Neural cell (in vitro differentiated cells): ENCODE results near the gene BCL2L11.

ENCODE experiments used
- EP300 ChIP-seq: fragments of 450-650 bp; conservative IDR thresholded peaks from 2 replicates; pipeline ENCODE4 v1.6.1; 2014; ENCODE audit warnings: antibody characterized with exemption, mild to moderate bottlenecking, moderate library complexity; ENCODE audit not compliant: poor library complexity, severe bottlenecking
- EZH2 ChIP-seq: fragments of 200-600, 300-800 bp; shearing (Covaris generic), sonication (generic); IDR thresholded peaks from 2 replicates; pipeline ENCODE4 v1.6.1; 2014; ENCODE audit warnings: antibody characterized with exemption, low read length, borderline replicate concordance, mild to moderate bottlenecking; ENCODE audit not compliant: insufficient read depth, poor library complexity, severe bottlenecking
- MXI1 ChIP-seq: fragments of 450-650 bp; conservative IDR thresholded peaks from 2 replicates; pipeline ENCODE4 v1.6.1; 2014; ENCODE audit warnings: antibody characterized with exemption, mild to moderate bottlenecking; ENCODE audit not compliant: poor library complexity, severe bottlenecking
- POLR2AphosphoS5 ChIP-seq: IDR thresholded peaks from 2 replicates; pipeline ENCODE4 v1.6.1; 2012
- RAD21 ChIP-seq: fragments of 450-650 bp; conservative IDR thresholded peaks from 2 replicates; pipeline ENCODE4 v1.6.1; 2014; ENCODE audit warnings: antibody characterized with exemption, mild to moderate bottlenecking, moderate library complexity
- REST ChIP-seq: IDR thresholded peaks from 2 replicates; pipeline ENCODE4 v1.6.1; 2012; ENCODE audit warnings: borderline replicate concordance
- SMC3 ChIP-seq: fragments of 450-650 bp; conservative IDR thresholded peaks from 2 replicates; pipeline ENCODE4 v1.6.1; 2014; ENCODE audit warnings: antibody characterized with exemption, mild to moderate bottlenecking, moderate library complexity; ENCODE audit not compliant: poor library complexity
- TF ChIP-seq, protein P1 (sequence below): fragments of 450-650 bp; IDR thresholded peaks from 2 replicates; pipeline ENCODE4 v1.5.1; 2014; ENCODE audit warnings: antibody characterized with exemption, mild to moderate bottlenecking, moderate library complexity; ENCODE audit not compliant: poor library complexity, severe bottlenecking

DNA sequence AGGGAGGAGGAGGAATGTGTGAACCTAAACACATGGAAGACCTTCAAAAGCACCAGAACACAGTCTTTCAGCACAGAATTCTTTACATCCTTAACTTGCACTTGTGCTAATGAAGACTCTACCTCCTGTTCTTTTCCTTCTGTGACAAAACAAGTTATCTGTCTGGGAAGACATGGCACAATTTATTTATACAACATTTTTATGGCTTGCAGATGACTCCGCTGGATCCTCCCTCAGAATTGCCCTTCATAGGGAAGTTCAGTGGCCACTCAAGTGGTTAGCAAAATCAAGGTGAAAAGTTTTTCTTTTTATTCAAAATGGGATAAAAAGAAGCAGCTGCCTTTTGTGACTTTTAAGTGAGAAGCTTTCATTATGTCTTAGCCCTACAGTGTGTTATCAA is 21.4 kb downstream of the BCL2L11 start:
- TF ChIP-seq POLR2AphosphoS5, result no peak
- TF ChIP-seq, protein P1, sequence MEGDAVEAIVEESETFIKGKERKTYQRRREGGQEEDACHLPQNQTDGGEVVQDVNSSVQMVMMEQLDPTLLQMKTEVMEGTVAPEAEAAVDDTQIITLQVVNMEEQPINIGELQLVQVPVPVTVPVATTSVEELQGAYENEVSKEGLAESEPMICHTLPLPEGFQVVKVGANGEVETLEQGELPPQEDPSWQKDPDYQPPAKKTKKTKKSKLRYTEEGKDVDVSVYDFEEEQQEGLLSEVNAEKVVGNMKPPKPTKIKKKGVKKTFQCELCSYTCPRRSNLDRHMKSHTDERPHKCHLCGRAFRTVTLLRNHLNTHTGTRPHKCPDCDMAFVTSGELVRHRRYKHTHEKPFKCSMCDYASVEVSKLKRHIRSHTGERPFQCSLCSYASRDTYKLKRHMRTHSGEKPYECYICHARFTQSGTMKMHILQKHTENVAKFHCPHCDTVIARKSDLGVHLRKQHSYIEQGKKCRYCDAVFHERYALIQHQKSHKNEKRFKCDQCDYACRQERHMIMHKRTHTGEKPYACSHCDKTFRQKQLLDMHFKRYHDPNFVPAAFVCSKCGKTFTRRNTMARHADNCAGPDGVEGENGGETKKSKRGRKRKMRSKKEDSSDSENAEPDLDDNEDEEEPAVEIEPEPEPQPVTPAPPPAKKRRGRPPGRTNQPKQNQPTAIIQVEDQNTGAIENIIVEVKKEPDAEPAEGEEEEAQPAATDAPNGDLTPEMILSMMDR, result no peak
- TF ChIP-seq EZH2, result no peak
- TF ChIP-seq EP300, result no peak
- TF ChIP-seq RAD21, result no peak
- no peak for TF ChIP-seq SMC3
- no peak for TF ChIP-seq MXI1
- TF ChIP-seq REST, result no peak
